HepG2 (cell line): ENCODE results near the gene DUSP15. TPM values are rescaled to one million over a fixed set of nuclear protein-coding genes. Genes with fewer than 3 reads are reported as not detected.

Experiments used
- ATAC-seq: fragments of 200-7000 bp; cut with Tn5 transposase; 3 replicates; pipeline ENCODE4 v1.9.1; 2020; ENCODE audit warnings: mild to moderate bottlenecking, moderate library complexity
- BruUV-seq: library from RNA; stranded (reverse); fragments of 400-500 nt; replicated peaks from 2 replicates; lab custom pipeline; 2021; lab: Mats Ljungman, UMichigan
- CTCF ChIA-PET: fragments of 300-600 bp; formaldehyde crosslinking; extraction: SDS; loops from one replicate; lab custom pipeline; 2021; ENCODE audit warnings: low total read pairs, inconsistent platforms, low intra/inter-chr PET ratio; lab: Yijun Ruan, JAX
- POLR2A ChIA-PET: fragments of 350-600 bp; sonication (Branson Sonifier 250); formaldehyde crosslinking; loops from one replicate; lab custom pipeline; 2020; ENCODE audit warnings: antibody characterized with exemption, inconsistent platforms; lab: Yijun Ruan, JAX
- DNase-seq: peaks from one replicate; pipeline ENCODE4 v3.0.0-alpha.2; 2015; ENCODE audit warnings: low spot score
- FAIRE-seq: peaks from 3 replicates; lab custom pipeline; 2011; peaks lifted over from hg19 to GRCh38; lab: Jason Lieb, UNC
- H2AFZ ChIP-seq: one replicate; pipeline ENCODE4 v1.6.1; 2011; ENCODE audit warnings: low read length, inconsistent platforms
- H3K27ac ChIP-seq: fragments of 300-600 bp; 3 replicates; pipeline ENCODE4 v1.8.0; 2011; ENCODE audit warnings: mixed run types, mild to moderate bottlenecking, mixed read lengths, low read length, inconsistent platforms; ENCODE audit not compliant: insufficient read depth; ENCODE audit errors: extremely low read length
- H3K27me3 ChIP-seq, 2 experiments: fragments of 200-600 bp in 1 of 2; 2 replicates in 1 of 2; 3 replicates in 1 of 2; pipeline versions ENCODE4 v1.6.0 to v1.8.0; 2011; ENCODE audit warnings: low read length in 2 of 2, mild to moderate bottlenecking in 2 of 2, moderate library complexity in 2 of 2, inconsistent platforms in 1 of 2; ENCODE audit not compliant: insufficient read depth in 2 of 2, control insufficient read depth in 1 of 2
- H3K36me3 ChIP-seq, 2 experiments: fragments of 200-600 bp in 1 of 2; replicated peaks in 1 of 2; 2 replicates in 1 of 2; 3 replicates in 1 of 2; pipeline versions ENCODE4 v1.5.1 to v1.8.0; 2011; ENCODE audit warnings: low read length in 2 of 2, inconsistent platforms in 1 of 2; ENCODE audit not compliant: insufficient read depth in 2 of 2, control insufficient read depth in 1 of 2
- H3K4me1 ChIP-seq: 2 replicates; pipeline ENCODE4 v1.5.1; 2012; ENCODE audit warnings: low read length, inconsistent platforms; ENCODE audit not compliant: insufficient read depth
- H3K4me2 ChIP-seq: 2 replicates; pipeline ENCODE4 v1.6.0; 2011; ENCODE audit warnings: low read depth, low read length, inconsistent platforms
- H3K4me3 ChIP-seq, 3 experiments: fragments of 200-600 bp in 1 of 3; sonication (generic), shearing (Covaris generic) in 1 of 3; replicated peaks in 1 of 3; 2 replicates each; pipeline ENCODE4 v1.5.1; 2011 to 2016; ENCODE audit warnings: low read length in 3 of 3, inconsistent platforms in 2 of 3, low read depth in 2 of 3, mild to moderate bottlenecking in 2 of 3, control low read depth in 1 of 3, mixed read lengths in 1 of 3; ENCODE audit not compliant: insufficient read depth in 1 of 3
- H3K79me2 ChIP-seq: one replicate; pipeline ENCODE4 v1.6.1; 2011; ENCODE audit warnings: low read length, inconsistent platforms; ENCODE audit not compliant: insufficient read depth
- H3K9ac ChIP-seq: 2 replicates; pipeline ENCODE4 v1.6.0; 2011; ENCODE audit warnings: mild to moderate bottlenecking, low read depth, low read length, inconsistent platforms; ENCODE audit not compliant: insufficient read depth
- H3K9me3 ChIP-seq: 2 replicates; pipeline ENCODE4 v1.5.1; 2012; ENCODE audit warnings: mild to moderate bottlenecking, low read length
- H4K20me1 ChIP-seq: 2 replicates; pipeline ENCODE4 v1.6.0; 2011; ENCODE audit warnings: inconsistent platforms, mild to moderate bottlenecking, low read length, moderate library complexity; ENCODE audit not compliant: insufficient read depth
- ZNF557 ChIP-seq: sonication (generic); formaldehyde crosslinking; IDR thresholded peaks from 2 replicates; pipeline ENCODE4 v1.4.0; 2020; ENCODE audit warnings: missing genetic modification reagents
- WGBS: methylation state at CpG from one replicate; pipeline ENCODE4 v1.1.6; 2017; ENCODE audit warnings: low lambda C conversion rate; 5-methylcytosine and 5-hydroxymethylcytosine counted together
- in situ Hi-C: cut with HindIII; loops from 2 replicates; pipeline ENCODE4 v1.10.0; 2017; ENCODE audit warnings: low pct_unique_long_range_greater_than_20kb; ENCODE audit not compliant: extremely low pct_ligation_motif_present
- intact Hi-C: fragments of 100-400 bp; cut with micrococcal nuclease; formaldehyde crosslinking; loops from one replicate; pipeline ENCODE4 v1.10.0; 2022; ENCODE audit not compliant: unreplicated experiment
- polyA plus RNA-seq, 8 experiments: library from polyadenylated mRNA; depleted of rRNA in 3 of 8; stranded (reverse) in 7 of 8; unstranded in 1 of 8; fragments of >200 nt; fragmentation: Illumina TruSeq in 4 of 8; extraction: Trizol in 4 of 8; gene quantifications; 2 replicates each; pipeline versions ENCODE4 v1.2.1 to v1.2.3, GENCODE V29; 2011 to 2016; ENCODE audit warnings: low read depth in 4 of 8, missing spikeins in 1 of 8, mixed read lengths in 1 of 8; ENCODE audit not compliant: insufficient read depth in 1 of 8
- total RNA-seq, 5 experiments: library from RNA; depleted of rRNA; stranded (reverse); fragments of >200 nt; fragmentation: Illumina TruSeq; extraction: Trizol; gene quantifications; 2 replicates each; pipeline ENCODE4 v1.2.3, GENCODE V29; 2016; ENCODE audit warnings: low read depth in 1 of 5
- TF ChIP-seq, protein P1 (sequence below): sonication (generic); formaldehyde crosslinking; IDR thresholded peaks from 2 replicates; pipeline ENCODE4 v1.9.0; 2021; ENCODE audit warnings: missing genetic modification reagents, borderline replicate concordance
- TF ChIP-seq, protein P2 (sequence below): sonication (generic); formaldehyde crosslinking; IDR thresholded peaks from 2 replicates; pipeline ENCODE4 v1.5.1; 2020; ENCODE audit warnings: mild to moderate bottlenecking, missing genetic modification reagents, moderate library complexity
- TF ChIP-seq, protein P3 (sequence below): sonication (generic); formaldehyde crosslinking; IDR thresholded peaks from 2 replicates; pipeline ENCODE4 v1.4.0; 2020; ENCODE audit warnings: missing genetic modification reagents, borderline replicate concordance

The DUSP15 gene
- total and polyA plus RNA-seq, 2 of the 13 experiments (the other 11 are each of a cell fraction or from before 2014, with no cell fraction given), result 0.17 to 0.93 TPM

DNA sequence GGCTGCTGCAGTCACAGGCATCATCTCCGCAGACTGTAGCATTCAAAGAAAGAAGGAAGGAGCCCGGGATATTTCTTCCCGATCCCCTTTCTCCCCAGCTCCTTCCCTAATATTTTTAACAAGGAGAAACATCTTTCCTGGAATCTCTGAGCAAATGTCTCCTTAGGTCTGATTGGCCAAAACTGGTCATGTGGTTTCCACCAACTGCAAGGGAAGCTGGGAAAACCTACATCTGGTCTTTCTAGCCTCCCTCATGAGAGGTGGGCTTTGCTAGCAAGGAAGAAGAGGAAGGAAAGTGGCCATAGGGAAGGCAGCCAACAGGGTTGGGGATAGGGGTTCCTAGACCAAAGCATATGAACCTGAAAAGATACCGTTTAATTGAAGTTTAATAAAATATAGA lies 46.4 kb upstream of the DUSP15 start:
- Histone ChIP-seq H3K79me2 (no peaks in the 10 kb centered on the region), H3K36me3 (no peaks in the 10 kb centered on the region), H4K20me1 (no peaks in the 10 kb centered on the region), H3K4me2 (no peak overlapping the region), H2AFZ (no peak overlapping the region), H3K9ac (no peak overlapping the region), H3K4me1 (no peaks in the 10 kb centered on the region), H3K4me3 (no peak overlapping the region), H3K27me3 (peaks cover 10 to 81% of the 10 kb centered on the region in 2 experiments), H3K9me3 (no peaks in the 10 kb centered on the region), H3K27ac (no peak overlapping the region)
- in situ Hi-C loops, result no loop called here
- ChIA-PET POLR2A (no interaction called here), CTCF (no interaction called here)
- intact Hi-C loops, result no loop called here
- 22% methylated on average over 4 of the region's 4 CpGs for WGBS
- no peak for FAIRE-seq
- no peak for TF ChIP-seq ZNF557 (CRISPR knock-in tag)
- TF ChIP-seq, protein P1, sequence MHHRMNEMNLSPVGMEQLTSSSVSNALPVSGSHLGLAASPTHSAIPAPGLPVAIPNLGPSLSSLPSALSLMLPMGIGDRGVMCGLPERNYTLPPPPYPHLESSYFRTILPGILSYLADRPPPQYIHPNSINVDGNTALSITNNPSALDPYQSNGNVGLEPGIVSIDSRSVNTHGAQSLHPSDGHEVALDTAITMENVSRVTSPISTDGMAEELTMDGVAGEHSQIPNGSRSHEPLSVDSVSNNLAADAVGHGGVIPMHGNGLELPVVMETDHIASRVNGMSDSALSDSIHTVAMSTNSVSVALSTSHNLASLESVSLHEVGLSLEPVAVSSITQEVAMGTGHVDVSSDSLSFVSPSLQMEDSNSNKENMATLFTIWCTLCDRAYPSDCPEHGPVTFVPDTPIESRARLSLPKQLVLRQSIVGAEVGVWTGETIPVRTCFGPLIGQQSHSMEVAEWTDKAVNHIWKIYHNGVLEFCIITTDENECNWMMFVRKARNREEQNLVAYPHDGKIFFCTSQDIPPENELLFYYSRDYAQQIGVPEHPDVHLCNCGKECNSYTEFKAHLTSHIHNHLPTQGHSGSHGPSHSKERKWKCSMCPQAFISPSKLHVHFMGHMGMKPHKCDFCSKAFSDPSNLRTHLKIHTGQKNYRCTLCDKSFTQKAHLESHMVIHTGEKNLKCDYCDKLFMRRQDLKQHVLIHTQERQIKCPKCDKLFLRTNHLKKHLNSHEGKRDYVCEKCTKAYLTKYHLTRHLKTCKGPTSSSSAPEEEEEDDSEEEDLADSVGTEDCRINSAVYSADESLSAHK (CRISPR knock-in tag), result no peak
- TF ChIP-seq, protein P2, sequence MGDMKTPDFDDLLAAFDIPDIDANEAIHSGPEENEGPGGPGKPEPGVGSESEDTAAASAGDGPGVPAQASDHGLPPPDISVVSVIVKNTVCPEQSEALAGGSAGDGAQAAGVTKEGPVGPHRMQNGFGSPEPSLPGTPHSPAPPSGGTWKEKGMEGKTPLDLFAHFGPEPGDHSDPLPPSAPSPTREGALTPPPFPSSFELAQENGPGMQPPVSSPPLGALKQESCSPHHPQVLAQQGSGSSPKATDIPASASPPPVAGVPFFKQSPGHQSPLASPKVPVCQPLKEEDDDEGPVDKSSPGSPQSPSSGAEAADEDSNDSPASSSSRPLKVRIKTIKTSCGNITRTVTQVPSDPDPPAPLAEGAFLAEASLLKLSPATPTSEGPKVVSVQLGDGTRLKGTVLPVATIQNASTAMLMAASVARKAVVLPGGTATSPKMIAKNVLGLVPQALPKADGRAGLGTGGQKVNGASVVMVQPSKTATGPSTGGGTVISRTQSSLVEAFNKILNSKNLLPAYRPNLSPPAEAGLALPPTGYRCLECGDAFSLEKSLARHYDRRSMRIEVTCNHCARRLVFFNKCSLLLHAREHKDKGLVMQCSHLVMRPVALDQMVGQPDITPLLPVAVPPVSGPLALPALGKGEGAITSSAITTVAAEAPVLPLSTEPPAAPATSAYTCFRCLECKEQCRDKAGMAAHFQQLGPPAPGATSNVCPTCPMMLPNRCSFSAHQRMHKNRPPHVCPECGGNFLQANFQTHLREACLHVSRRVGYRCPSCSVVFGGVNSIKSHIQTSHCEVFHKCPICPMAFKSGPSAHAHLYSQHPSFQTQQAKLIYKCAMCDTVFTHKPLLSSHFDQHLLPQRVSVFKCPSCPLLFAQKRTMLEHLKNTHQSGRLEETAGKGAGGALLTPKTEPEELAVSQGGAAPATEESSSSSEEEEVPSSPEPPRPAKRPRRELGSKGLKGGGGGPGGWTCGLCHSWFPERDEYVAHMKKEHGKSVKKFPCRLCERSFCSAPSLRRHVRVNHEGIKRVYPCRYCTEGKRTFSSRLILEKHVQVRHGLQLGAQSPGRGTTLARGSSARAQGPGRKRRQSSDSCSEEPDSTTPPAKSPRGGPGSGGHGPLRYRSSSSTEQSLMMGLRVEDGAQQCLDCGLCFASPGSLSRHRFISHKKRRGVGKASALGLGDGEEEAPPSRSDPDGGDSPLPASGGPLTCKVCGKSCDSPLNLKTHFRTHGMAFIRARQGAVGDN (CRISPR knock-in tag), result no peak
- TF ChIP-seq, protein P3, sequence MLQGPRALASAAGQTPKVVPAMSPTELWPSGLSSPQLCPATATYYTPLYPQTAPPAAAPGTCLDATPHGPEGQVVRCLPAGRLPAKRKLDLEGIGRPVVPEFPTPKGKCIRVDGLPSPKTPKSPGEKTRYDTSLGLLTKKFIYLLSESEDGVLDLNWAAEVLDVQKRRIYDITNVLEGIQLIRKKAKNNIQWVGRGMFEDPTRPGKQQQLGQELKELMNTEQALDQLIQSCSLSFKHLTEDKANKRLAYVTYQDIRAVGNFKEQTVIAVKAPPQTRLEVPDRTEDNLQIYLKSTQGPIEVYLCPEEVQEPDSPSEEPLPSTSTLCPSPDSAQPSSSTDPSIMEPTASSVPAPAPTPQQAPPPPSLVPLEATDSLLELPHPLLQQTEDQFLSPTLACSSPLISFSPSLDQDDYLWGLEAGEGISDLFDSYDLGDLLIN, result no peak
- ATAC-seq, result no peak
- DNase-seq, result no peak
- no TSS peak for BruUV-seq
